CD14-positive monocyte (primary cell): Measurements from ENCODE around the gene TRIM47. TPM values are rescaled to one million over a fixed set of nuclear protein-coding genes. Genes with fewer than 3 reads are reported as not detected.

Source experiments
- DNase-seq, 3 donors: peaks; one replicate each; pipeline ENCODE4 v3.0.0-alpha.2; 2011 to 2022
- H2AFZ ChIP-seq: 2 replicates; pipeline ENCODE4 v1.6.0; 2012; ENCODE audit warnings: mild to moderate bottlenecking, low read depth, low read length, inconsistent platforms; ENCODE audit not compliant: insufficient read depth, poor library complexity, severe bottlenecking
- H3K27ac ChIP-seq, 2 donors: 1 replicate in 1 of 2; 2 replicates in 1 of 2; pipeline ENCODE4 v1.5.1; 2012 to 2013; ENCODE audit warnings: low read length in 2 of 2, control low read depth in 1 of 2, inconsistent platforms in 1 of 2, low read depth in 1 of 2, mild to moderate bottlenecking in 1 of 2
- H3K27me3 ChIP-seq, 2 donors: one replicate each; pipeline versions ENCODE4 v1.6.0 to v1.6.1; 2011 to 2013; ENCODE audit warnings: low read length in 2 of 2; ENCODE audit not compliant: control insufficient read depth in 2 of 2, insufficient read depth in 2 of 2
- H3K36me3 ChIP-seq, 2 donors: replicated peaks in 1 of 2; 1 replicate in 1 of 2; 2 replicates in 1 of 2; pipeline versions ENCODE4 v1.5.1 to v1.6.1; 2012 to 2013; ENCODE audit warnings: low read length in 2 of 2, control low read depth in 1 of 2, inconsistent platforms in 1 of 2, mild to moderate bottlenecking in 1 of 2; ENCODE audit not compliant: insufficient read depth in 2 of 2, control insufficient read depth in 1 of 2
- H3K4me1 ChIP-seq, 2 donors: 1 replicate in 1 of 2; 2 replicates in 1 of 2; pipeline versions ENCODE4 v1.5.1 to v1.6.1; 2012 to 2013; ENCODE audit warnings: low read length in 2 of 2, control low read depth in 1 of 2, inconsistent platforms in 1 of 2, mild to moderate bottlenecking in 1 of 2, moderate library complexity in 1 of 2; ENCODE audit not compliant: insufficient read depth in 2 of 2, control insufficient read depth in 1 of 2
- H3K4me2 ChIP-seq: replicated peaks from 2 replicates; pipeline ENCODE3; 2012; ENCODE audit warnings: low read length, moderate library complexity, mild to moderate bottlenecking; ENCODE audit not compliant: poor library complexity, severe bottlenecking; ENCODE audit errors: extremely low read depth
- H3K4me3 ChIP-seq, 3 experiments: fragments of 200-600 bp in 1 of 3; sonication (generic) in 1 of 3; replicated peaks in 1 of 3; 1 replicate in 2 of 3; 2 replicates in 1 of 3; pipeline ENCODE4 v1.5.1; 2011 to 2013; ENCODE audit warnings: low read length in 3 of 3, mild to moderate bottlenecking in 3 of 3, control low read depth in 2 of 3, low read depth in 2 of 3, inconsistent platforms in 1 of 3, moderate library complexity in 1 of 3
- H3K79me2 ChIP-seq: 2 replicates; pipeline ENCODE4 v1.6.0; 2012; ENCODE audit warnings: mild to moderate bottlenecking, control low read depth, inconsistent platforms, low read length, moderate library complexity; ENCODE audit not compliant: insufficient read depth
- H3K9ac ChIP-seq: 2 replicates; pipeline ENCODE4 v1.6.0; 2017; ENCODE audit warnings: low read length, mild to moderate bottlenecking; ENCODE audit not compliant: insufficient read depth, poor library complexity, severe bottlenecking
- H3K9me3 ChIP-seq, 2 donors: replicated peaks in 1 of 2; 1 replicate in 1 of 2; 2 replicates in 1 of 2; pipeline versions ENCODE4 v1.5.1 to v1.6.1; 2012 to 2013; ENCODE audit warnings: low read length in 2 of 2, control low read depth in 1 of 2; ENCODE audit not compliant: control insufficient read depth in 1 of 2, insufficient read depth in 1 of 2
- H4K20me1 ChIP-seq: 2 replicates; pipeline ENCODE4 v1.6.0; 2012; ENCODE audit warnings: mild to moderate bottlenecking, low read length, control low read depth, moderate library complexity; ENCODE audit not compliant: insufficient read depth
- H3K27ac Mint-ChIP-seq, 7 donors: one replicate each; pipeline ENCODE4 v1.8.0; 2020; ENCODE audit warnings: mild to moderate bottlenecking in 7 of 7, mixed read lengths in 7 of 7, moderate library complexity in 6 of 7, inconsistent platforms in 2 of 7
- H3K27me3 Mint-ChIP-seq, 3 donors: one replicate each; pipeline ENCODE4 v1.8.0; 2021 to 2022; ENCODE audit warnings: low read depth in 3 of 3, mild to moderate bottlenecking in 3 of 3, mixed read lengths in 3 of 3, moderate library complexity in 3 of 3, inconsistent platforms in 1 of 3
- H3K36me3 Mint-ChIP-seq, 2 donors: one replicate each; pipeline ENCODE4 v1.8.0; 2020; ENCODE audit warnings: mixed read lengths in 2 of 2, inconsistent platforms in 1 of 2, mild to moderate bottlenecking in 1 of 2
- H3K4me1 Mint-ChIP-seq: one replicate; pipeline ENCODE4 v1.8.0; 2020; ENCODE audit warnings: mild to moderate bottlenecking, mixed read lengths
- H3K4me3 Mint-ChIP-seq, 2 donors: one replicate each; pipeline ENCODE4 v1.8.0; 2020; ENCODE audit warnings: mild to moderate bottlenecking in 2 of 2, mixed read lengths in 2 of 2, moderate library complexity in 1 of 2
- H3K9me3 Mint-ChIP-seq, 7 donors: one replicate each; pipeline ENCODE4 v1.8.0; 2020 to 2022; ENCODE audit warnings: mixed read lengths in 7 of 7, mild to moderate bottlenecking in 6 of 7, moderate library complexity in 6 of 7, inconsistent platforms in 2 of 7
- CTCF ChIP-seq: fragments of 200-600 bp; IDR thresholded peaks from one replicate; pipeline ENCODE4 v1.8.0; 2022; ENCODE audit warnings: antibody characterized with exemption, mild to moderate bottlenecking
- WGBS: methylation state at CpG from one replicate; pipeline ENCODE4 v1.1.5; 2013; ENCODE audit warnings: missing lambda C conversion rate; ENCODE audit not compliant: insufficient coverage; 5-methylcytosine and 5-hydroxymethylcytosine counted together
- intact Hi-C, 2 donors: fragments of 100-400 bp; cut with micrococcal nuclease; formaldehyde crosslinking; loops; one replicate each; pipeline versions ENCODE4 v1.15.0 to v1.15.1; 2023
- polyA plus RNA-seq, 3 donors: library from polyadenylated mRNA; depleted of rRNA in 1 of 3; unstranded in 2 of 3; stranded (reverse) in 1 of 3; fragments of 300-500 nt in 2 of 3; fragments of >200 nt in 1 of 3; fragmentation: Illumina TruSeq in 2 of 3; gene quantifications; 1 replicate in 2 of 3; 2 replicates in 1 of 3; pipeline ENCODE4 v1.2.3, GENCODE V29; 2012 to 2021

Gene TRIM47
- polyA plus RNA-seq, 3 donors = 0.20 TPM; not detected in 2

DNA sequence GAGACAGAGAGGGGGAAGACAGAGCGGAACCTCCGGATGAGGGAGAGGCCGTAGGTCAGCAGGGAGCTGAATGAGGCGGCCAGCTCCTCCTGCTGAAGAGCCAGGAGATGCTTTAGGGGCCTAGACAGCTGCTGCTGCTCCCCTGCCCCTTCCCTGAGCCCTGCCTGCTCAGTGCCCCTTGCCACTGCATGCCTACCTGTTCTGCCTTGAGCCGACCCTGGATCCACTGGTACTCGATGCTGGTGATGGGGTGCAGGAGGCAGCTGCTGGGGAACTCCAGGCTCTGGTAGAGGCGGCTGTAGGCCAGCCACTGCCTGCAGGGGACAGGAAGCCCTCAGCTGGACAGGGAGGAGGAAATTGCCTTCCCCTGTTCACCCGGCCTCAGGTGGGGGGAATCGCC lies 41.8 kb downstream of the TRIM47 start:
- TF ChIP-seq CTCF = no peak
- Mint-ChIP-seq H3K4me1 (peaks cover 23% of the 10 kb centered on the region), H3K9me3 (no peaks in the 10 kb centered on the region), H3K27me3 (peaks cover 0 to 2% (median 2%) of the 10 kb centered on the region in 3 donors), H3K36me3 (peaks cover 71 to 93% of the 10 kb centered on the region in 2 donors), H3K4me3 (no peak overlapping the region), H3K27ac (peak overlapping the region in 1 of 7 donors; percentile 30)
- no peak for DNase-seq
- Histone ChIP-seq H3K79me2 (peaks cover 14% of the 10 kb centered on the region), H4K20me1 (peaks cover 70% of the 10 kb centered on the region), H3K4me2 (no peak overlapping the region), H3K36me3 (peaks cover 68 to 87% of the 10 kb centered on the region in 2 donors), H3K27ac (no peak overlapping the region), H3K9me3 (no peaks in the 10 kb centered on the region), H3K4me1 (peaks cover 14 to 27% of the 10 kb centered on the region in 2 donors), H3K4me3 (no peak overlapping the region), H3K9ac (no peak overlapping the region), H2AFZ (no peak overlapping the region), H3K27me3 (no peaks in the 10 kb centered on the region)
- WGBS = 97% methylated on average over 6 of the region's 9 CpGs
- intact Hi-C loops = no loop called here

DNA sequence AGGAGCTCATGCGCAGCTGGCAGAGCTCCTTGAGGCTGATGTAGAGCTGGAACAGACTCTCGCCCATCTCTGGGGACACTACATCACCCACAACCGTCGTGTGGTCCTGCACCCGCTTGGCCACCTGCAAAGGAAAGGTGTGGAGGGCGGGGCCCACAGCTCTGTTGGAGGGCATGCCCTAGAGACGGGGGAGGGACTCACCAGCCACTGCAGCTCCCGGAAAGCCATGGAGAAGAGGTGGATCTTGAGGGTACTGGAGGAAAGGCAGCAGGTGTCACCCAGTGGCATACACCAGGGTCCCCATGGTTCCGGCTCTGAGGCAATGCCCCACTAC lies 42.8 kb downstream of the TRIM47 start:
- Histone ChIP-seq H3K36me3 (peaks cover 71 to 89% of the 10 kb centered on the region in 2 donors), H3K27me3 (no peaks in the 10 kb centered on the region), H3K4me2 (no peak overlapping the region), H3K4me1 (peaks cover 14 to 29% of the 10 kb centered on the region in 2 donors), H3K4me3 (no peak overlapping the region), H3K79me2 (peaks cover 9% of the 10 kb centered on the region), H3K9me3 (no peaks in the 10 kb centered on the region), H4K20me1 (peaks cover 72% of the 10 kb centered on the region), H3K27ac (no peak overlapping the region), H2AFZ (no peak overlapping the region), H3K9ac (no peak overlapping the region)
- no peak overlapping the region for H3K4me3 Mint-ChIP-seq
- peaks cover 0 to 2% (median 2%) of the 10 kb centered on the region in 3 donors for H3K27me3 Mint-ChIP-seq
- 93% methylated on average over 6 of the region's 9 CpGs for WGBS
- H3K4me1 Mint-ChIP-seq = peaks cover 23% of the 10 kb centered on the region
- no peak overlapping the region for H3K27ac Mint-ChIP-seq
- intact Hi-C loops = no loop called here
- peaks cover 75 to 96% of the 10 kb centered on the region in 2 donors for H3K36me3 Mint-ChIP-seq
- TF ChIP-seq CTCF = no peak
- no peak for DNase-seq
- H3K9me3 Mint-ChIP-seq = no peaks in the 10 kb centered on the region
